Gastrocnemius medialis (tissue), 4 donors: ENCODE results near the gene NOL12.

Experiments
- CTCF ChIP-seq, 5 experiments: fragments of 450-650 bp in 3 of 5; fragments of 200-600 bp in 2 of 5; sonication (generic) in 2 of 5; IDR thresholded peaks in 4 of 5; conservative IDR thresholded peaks in 1 of 5; 1 replicate in 4 of 5; 2 replicates in 1 of 5; pipeline ENCODE4 v1.5.1; 2016 to 2019; ENCODE audit warnings: antibody characterized with exemption in 5 of 5, mild to moderate bottlenecking in 3 of 5, moderate library complexity in 3 of 5
- POLR2A ChIP-seq, 2 donors: fragments of 450-650 bp; IDR thresholded peaks; one replicate each; pipeline ENCODE4 v1.6.1; 2017; ENCODE audit warnings: antibody characterized with exemption in 2 of 2, mild to moderate bottlenecking in 2 of 2, moderate library complexity in 2 of 2

- TF ChIP-seq CTCF (IDR thresholded peaks at IDR 0.05 in 4 of 5, conservative IDR thresholded peaks at IDR 0.05 in 1 of 5) (peak in 1 of 5 experiments; percentile 14), POLR2A (IDR thresholded peaks at IDR 0.05) (peak; percentile 90 to 94)
Observed at GRCh38 chr22:37658133-37659065, 27.7 kb upstream of the NOL12 start, which contains the start of gene PDXP.
